DOHH2 (cell line): ENCODE measurements around the gene FAM151A.

ENCODE experiments used
- EZH2phosphoT487 ChIP-seq: fragments of 200-600 bp; sonication (generic); IDR thresholded peaks from 2 replicates; pipeline ENCODE4 v1.6.1; 2017; ENCODE audit warnings: borderline replicate concordance, mild to moderate bottlenecking, antibody characterized with exemption, low read length, moderate library complexity, mixed read lengths
- TF ChIP-seq, protein P1 (sequence below): fragments of 200-600 bp; sonication (generic); IDR thresholded peaks from one replicate; pipeline ENCODE4 v1.5.1; 2014; ENCODE audit warnings: antibody characterized with exemption, mild to moderate bottlenecking, low read depth, low read length; ENCODE audit not compliant: poor library complexity, severe bottlenecking

- TF ChIP-seq, protein P1, sequence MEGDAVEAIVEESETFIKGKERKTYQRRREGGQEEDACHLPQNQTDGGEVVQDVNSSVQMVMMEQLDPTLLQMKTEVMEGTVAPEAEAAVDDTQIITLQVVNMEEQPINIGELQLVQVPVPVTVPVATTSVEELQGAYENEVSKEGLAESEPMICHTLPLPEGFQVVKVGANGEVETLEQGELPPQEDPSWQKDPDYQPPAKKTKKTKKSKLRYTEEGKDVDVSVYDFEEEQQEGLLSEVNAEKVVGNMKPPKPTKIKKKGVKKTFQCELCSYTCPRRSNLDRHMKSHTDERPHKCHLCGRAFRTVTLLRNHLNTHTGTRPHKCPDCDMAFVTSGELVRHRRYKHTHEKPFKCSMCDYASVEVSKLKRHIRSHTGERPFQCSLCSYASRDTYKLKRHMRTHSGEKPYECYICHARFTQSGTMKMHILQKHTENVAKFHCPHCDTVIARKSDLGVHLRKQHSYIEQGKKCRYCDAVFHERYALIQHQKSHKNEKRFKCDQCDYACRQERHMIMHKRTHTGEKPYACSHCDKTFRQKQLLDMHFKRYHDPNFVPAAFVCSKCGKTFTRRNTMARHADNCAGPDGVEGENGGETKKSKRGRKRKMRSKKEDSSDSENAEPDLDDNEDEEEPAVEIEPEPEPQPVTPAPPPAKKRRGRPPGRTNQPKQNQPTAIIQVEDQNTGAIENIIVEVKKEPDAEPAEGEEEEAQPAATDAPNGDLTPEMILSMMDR, result no peak
- no peak for TF ChIP-seq EZH2phosphoT487
Measured at GRCh38 chr1:54664364-54664763, 41.0 kb upstream of the FAM151A start.
